H9 (cell line): ENCODE measurements around the gene RAD54L2. TPM values are rescaled to one million over a fixed set of nuclear protein-coding genes. Genes with fewer than 3 reads are reported as not detected.

Experiments
- DNase-seq: peaks from one replicate; pipeline ENCODE4 v3.0.0-alpha.2; 2017
- H2AFZ ChIP-seq: one replicate; pipeline ENCODE4 v1.6.1; 2013; ENCODE audit warnings: mild to moderate bottlenecking, low read length, control low read depth, moderate library complexity
- H2AK5ac ChIP-seq: 2 replicates; pipeline ENCODE4 v1.6.1; 2013; ENCODE audit warnings: low read length, control low read depth, mixed read lengths; ENCODE audit not compliant: insufficient read length
- H2BK120ac ChIP-seq: one replicate; pipeline ENCODE4 v1.6.1; 2013; ENCODE audit warnings: low read depth, mild to moderate bottlenecking, low read length, control low read depth, inconsistent platforms; ENCODE audit not compliant: poor library complexity, severe bottlenecking
- H2BK12ac ChIP-seq: 2 replicates; pipeline ENCODE4 v1.6.1; 2013; ENCODE audit warnings: low read length, control low read depth, mixed read lengths, low read depth; ENCODE audit not compliant: insufficient read length
- H2BK15ac ChIP-seq: 2 replicates; pipeline ENCODE4 v1.6.1; 2013; ENCODE audit warnings: low read depth, low read length, control low read depth
- H2BK20ac ChIP-seq: one replicate; pipeline ENCODE4 v1.6.1; 2013; ENCODE audit warnings: low read depth, mild to moderate bottlenecking, low read length, control low read depth, inconsistent platforms; ENCODE audit not compliant: poor library complexity, severe bottlenecking
- H2BK5ac ChIP-seq: 2 replicates; pipeline ENCODE4 v1.6.1; 2013; ENCODE audit warnings: low read length, control low read depth, mixed read lengths; ENCODE audit not compliant: insufficient read length
- H3K14ac ChIP-seq: 2 replicates; pipeline ENCODE4 v1.6.1; 2013; ENCODE audit warnings: low read length, control low read depth; ENCODE audit not compliant: insufficient read depth
- H3K18ac ChIP-seq: 2 replicates; pipeline ENCODE4 v1.6.1; 2013; ENCODE audit warnings: low read depth, mild to moderate bottlenecking, mixed read lengths, low read length, control low read depth; ENCODE audit not compliant: insufficient read length
- H3K23ac ChIP-seq: 2 replicates; pipeline ENCODE4 v1.6.1; 2013; ENCODE audit warnings: low read length, control low read depth, mixed read lengths, low read depth; ENCODE audit not compliant: insufficient read length
- H3K23me2 ChIP-seq: 2 replicates; pipeline ENCODE4 v1.6.1; 2013; ENCODE audit warnings: low read depth, mild to moderate bottlenecking, mixed read lengths, low read length, control low read depth; ENCODE audit not compliant: insufficient read length, poor library complexity, severe bottlenecking
- H3K27ac ChIP-seq: 2 replicates; pipeline ENCODE4 v1.5.1; 2013; ENCODE audit warnings: low read length, control low read depth, mixed read lengths, low read depth; ENCODE audit not compliant: insufficient read length
- H3K27me3 ChIP-seq: 2 replicates; pipeline ENCODE4 v1.6.1; 2013; ENCODE audit warnings: low read length, control low read depth, inconsistent platforms; ENCODE audit not compliant: insufficient read depth
- H3K4ac ChIP-seq: 2 replicates; pipeline ENCODE4 v1.6.1; 2013; ENCODE audit warnings: low read depth, mild to moderate bottlenecking, control low read depth, inconsistent platforms, low read length, moderate library complexity
- H3K4me1 ChIP-seq: 2 replicates; pipeline ENCODE4 v1.6.1; 2013; ENCODE audit warnings: low read length, control low read depth, inconsistent platforms; ENCODE audit not compliant: insufficient read depth
- H3K4me2 ChIP-seq: 2 replicates; pipeline ENCODE4 v1.6.1; 2013; ENCODE audit warnings: low read length, control low read depth, mixed read lengths; ENCODE audit not compliant: insufficient read length, insufficient read depth
- H3K56ac ChIP-seq: 2 replicates; pipeline ENCODE4 v1.6.1; 2013; ENCODE audit warnings: low read depth, mild to moderate bottlenecking, mixed read lengths, low read length, control low read depth; ENCODE audit not compliant: insufficient read length
- H3K79me1 ChIP-seq: 2 replicates; pipeline ENCODE4 v1.6.1; 2013; ENCODE audit warnings: low read depth, mild to moderate bottlenecking, moderate library complexity, low read length, control low read depth, inconsistent platforms; ENCODE audit not compliant: insufficient read depth, poor library complexity, severe bottlenecking
- H3K79me2 ChIP-seq: 2 replicates; pipeline ENCODE4 v1.6.1; 2013; ENCODE audit warnings: low read length, control low read depth, inconsistent platforms; ENCODE audit not compliant: insufficient read depth
- H3K9ac ChIP-seq: 2 replicates; pipeline ENCODE4 v1.6.1; 2013; ENCODE audit warnings: low read length, control low read depth, mixed read lengths; ENCODE audit not compliant: insufficient read length; ENCODE audit errors: extremely low read depth
- H3K9me3 ChIP-seq: one replicate; pipeline ENCODE4 v1.6.1; 2013; ENCODE audit warnings: low read depth, low read length, inconsistent platforms; ENCODE audit not compliant: control insufficient read depth
- H3T11ph ChIP-seq: one replicate; pipeline ENCODE4 v1.6.1; 2013; ENCODE audit warnings: mild to moderate bottlenecking, low read length, control low read depth, inconsistent platforms
- H4K20me1 ChIP-seq: one replicate; pipeline ENCODE4 v1.6.1; 2013; ENCODE audit not compliant: control insufficient read depth, insufficient read length, insufficient read depth
- H4K5ac ChIP-seq: 2 replicates; pipeline ENCODE4 v1.6.1; 2013; ENCODE audit warnings: low read depth, mild to moderate bottlenecking, mixed read lengths, low read length, control low read depth; ENCODE audit not compliant: insufficient read length
- H4K8ac ChIP-seq: replicated peaks from 2 replicates; pipeline ENCODE4 v1.6.1; 2013; ENCODE audit warnings: low read length, control low read depth, mixed read lengths, low read depth; ENCODE audit not compliant: insufficient read length
- H4K91ac ChIP-seq: 2 replicates; pipeline ENCODE4 v1.6.1; 2013; ENCODE audit warnings: low read depth, mild to moderate bottlenecking, moderate library complexity, mixed read lengths, low read length, control low read depth; ENCODE audit not compliant: insufficient read length
- H3K27ac Mint-ChIP-seq, 3 experiments: 2 replicates in 2 of 3; 3 replicates in 1 of 3; pipeline ENCODE4 v1.8.0; 2020 to 2021; ENCODE audit warnings: mixed read lengths in 3 of 3, mild to moderate bottlenecking in 1 of 3, moderate library complexity in 1 of 3
- H3K27me3 Mint-ChIP-seq: 2 replicates; pipeline ENCODE4 v1.8.0; 2021; ENCODE audit warnings: low read depth, mild to moderate bottlenecking, moderate library complexity, mixed read lengths
- H3K36me3 Mint-ChIP-seq, 3 experiments: 2 replicates in 2 of 3; 3 replicates in 1 of 3; pipeline ENCODE4 v1.8.0; 2020 to 2021; ENCODE audit warnings: low read depth in 3 of 3, mixed read lengths in 3 of 3; ENCODE audit not compliant: insufficient read depth in 1 of 3
- H3K4me1 Mint-ChIP-seq, 2 experiments: 2 replicates each; pipeline ENCODE4 v1.8.0; 2020; ENCODE audit warnings: mixed read lengths in 2 of 2
- H3K4me3 Mint-ChIP-seq, 2 experiments: 2 replicates in 1 of 2; 3 replicates in 1 of 2; pipeline ENCODE4 v1.8.0; 2020 to 2021; ENCODE audit warnings: mild to moderate bottlenecking in 2 of 2, mixed read lengths in 2 of 2, moderate library complexity in 1 of 2
- H3K9me3 Mint-ChIP-seq, 2 experiments: 2 replicates in 1 of 2; 3 replicates in 1 of 2; pipeline ENCODE4 v1.8.0; 2020; ENCODE audit warnings: mild to moderate bottlenecking in 2 of 2, mixed read lengths in 2 of 2, moderate library complexity in 1 of 2
- total RNA-seq: library from RNA; stranded (reverse); gene quantifications from 2 replicates; pipeline ENCODE4 v1.2.1, GENCODE V29; 2021
- TF ChIP-seq, protein P1 (sequence below): fragments of 200-600 bp; sonication (generic); conservative IDR thresholded peaks from 3 replicates; pipeline ENCODE4 v1.8.0; 2021; ENCODE audit warnings: antibody characterized with exemption, mild to moderate bottlenecking

RAD54L2 gene
- total RNA-seq, 1 experiment from 2014 or later, result 40.7 TPM

DNA sequence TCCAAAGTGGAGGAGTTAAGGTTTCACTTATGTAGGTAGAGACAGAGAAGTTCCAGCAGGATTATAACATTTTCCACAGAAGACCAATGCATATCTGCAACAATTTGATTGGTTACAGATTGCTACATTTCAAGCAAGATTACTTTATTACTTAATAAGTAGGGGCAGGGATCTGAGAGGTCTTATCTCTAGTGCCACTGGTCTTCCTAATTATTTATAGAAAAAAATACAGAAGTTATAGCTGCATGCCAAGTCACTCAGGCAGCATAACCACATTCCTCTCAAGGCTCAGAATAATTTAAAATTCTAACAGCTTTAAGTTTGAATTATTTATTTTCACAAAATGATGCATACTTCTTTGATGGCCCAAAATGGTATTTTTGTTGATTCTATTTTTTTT is 30.5 kb downstream of the RAD54L2 start:
- peaks cover 8 to 12% of the 10 kb centered on the region in 2 experiments for H3K4me1 Mint-ChIP-seq
- TF ChIP-seq, protein P1, sequence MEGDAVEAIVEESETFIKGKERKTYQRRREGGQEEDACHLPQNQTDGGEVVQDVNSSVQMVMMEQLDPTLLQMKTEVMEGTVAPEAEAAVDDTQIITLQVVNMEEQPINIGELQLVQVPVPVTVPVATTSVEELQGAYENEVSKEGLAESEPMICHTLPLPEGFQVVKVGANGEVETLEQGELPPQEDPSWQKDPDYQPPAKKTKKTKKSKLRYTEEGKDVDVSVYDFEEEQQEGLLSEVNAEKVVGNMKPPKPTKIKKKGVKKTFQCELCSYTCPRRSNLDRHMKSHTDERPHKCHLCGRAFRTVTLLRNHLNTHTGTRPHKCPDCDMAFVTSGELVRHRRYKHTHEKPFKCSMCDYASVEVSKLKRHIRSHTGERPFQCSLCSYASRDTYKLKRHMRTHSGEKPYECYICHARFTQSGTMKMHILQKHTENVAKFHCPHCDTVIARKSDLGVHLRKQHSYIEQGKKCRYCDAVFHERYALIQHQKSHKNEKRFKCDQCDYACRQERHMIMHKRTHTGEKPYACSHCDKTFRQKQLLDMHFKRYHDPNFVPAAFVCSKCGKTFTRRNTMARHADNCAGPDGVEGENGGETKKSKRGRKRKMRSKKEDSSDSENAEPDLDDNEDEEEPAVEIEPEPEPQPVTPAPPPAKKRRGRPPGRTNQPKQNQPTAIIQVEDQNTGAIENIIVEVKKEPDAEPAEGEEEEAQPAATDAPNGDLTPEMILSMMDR, result no peak
- H4K20me1 ChIP-seq, result no peaks in the 10 kb centered on the region

More for the DNA sequence above, 30.5 kb downstream of the RAD54L2 start:
- H3K36me3 Mint-ChIP-seq, result peaks cover 4 to 14% (median 13%) of the 10 kb centered on the region in 3 experiments
- H3K18ac ChIP-seq, result no peak overlapping the region
- H2BK15ac ChIP-seq, result no peak overlapping the region
- no peak overlapping the region for H4K8ac ChIP-seq
- H3K23me2 ChIP-seq, result no peaks in the 10 kb centered on the region
- H3K23ac ChIP-seq, result no peak overlapping the region
- peaks cover 4% of the 10 kb centered on the region for H3K79me1 ChIP-seq
- H3K9ac ChIP-seq, result no peak overlapping the region
- no peak overlapping the region for H3K56ac ChIP-seq
- no peaks in the 10 kb centered on the region for H3K4me1 ChIP-seq
- no peak overlapping the region for H3K27ac ChIP-seq
- no peak overlapping the region for H2BK12ac ChIP-seq
- H2AK5ac ChIP-seq, result no peak overlapping the region
- H3K27me3 Mint-ChIP-seq, result no peaks in the 10 kb centered on the region
- H4K91ac ChIP-seq, result no peak overlapping the region
- H3K9me3 Mint-ChIP-seq, result no peaks in the 10 kb centered on the region; a peak in 2 of 5 replicates
- H2BK120ac ChIP-seq, result no peak overlapping the region
- H4K5ac ChIP-seq, result no peak overlapping the region
- DNase-seq, result no peak
- H3K4me3 Mint-ChIP-seq, result no peak overlapping the region
- no peaks in the 10 kb centered on the region; the same call in 1 of the 2 replicates for H3K79me2 ChIP-seq
- H3K27me3 ChIP-seq, result no peaks in the 10 kb centered on the region
- no peak overlapping the region for H2AFZ ChIP-seq
- no peak overlapping the region for H2BK20ac ChIP-seq
- no peak overlapping the region for H3K27ac Mint-ChIP-seq
- no peak overlapping the region for H3T11ph ChIP-seq
- H3K9me3 ChIP-seq, result no peaks in the 10 kb centered on the region
- H3K4ac ChIP-seq, result no peak overlapping the region
- no peak overlapping the region for H3K4me2 ChIP-seq
- no peak overlapping the region for H2BK5ac ChIP-seq
- H3K14ac ChIP-seq, result no peak overlapping the region
